Stimulated activated CD8-positive, alpha-beta memory T cell treated with anti-CD3 and anti-CD28 coated beads, Interleukin-2, amount 100 ng/mL, for 1 hour (primary cell): ENCODE data around the gene GATM.

Source experiments
- DNase-seq, 2 donors: peaks; one replicate each; pipeline ENCODE4 v3.0.0-alpha.2; 2020; ENCODE audit warnings: low read depth in 2 of 2

Gene GATM

GRCh38 chr15:45378149-45378912 lies at the start of gene GATM:
Gene GATM (minus strand): TSS chr15:45378544. CDS start chr15:45378453, 91 bp downstream.
- peak in 1 of 2 donors; percentile 18 for DNase-seq

- no peak for DNase-seq
Measured at GRCh38 chr15:45427085-45427484, 48.7 kb upstream of the GATM start.

DNA sequence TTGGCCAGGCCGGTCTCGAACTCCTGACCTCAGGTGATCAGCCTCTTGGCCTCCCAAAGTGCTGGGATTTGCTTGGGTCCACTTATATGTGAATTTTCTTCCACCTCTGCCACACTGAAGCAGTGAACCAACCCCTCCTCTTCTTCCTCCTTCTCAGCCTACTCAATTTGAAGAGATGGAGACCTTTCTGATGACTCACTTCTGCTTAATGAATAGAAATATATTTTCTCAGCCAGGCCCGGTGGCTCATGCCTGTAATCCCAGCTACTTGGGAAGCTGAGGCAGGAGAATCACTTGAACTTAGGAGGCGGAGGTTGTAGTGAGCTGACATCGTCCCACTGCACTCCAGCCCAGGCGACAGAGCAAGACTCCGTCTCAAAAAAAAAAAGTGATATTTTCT lies 46.8 kb upstream of the GATM start:
- no peak for DNase-seq

DNA sequence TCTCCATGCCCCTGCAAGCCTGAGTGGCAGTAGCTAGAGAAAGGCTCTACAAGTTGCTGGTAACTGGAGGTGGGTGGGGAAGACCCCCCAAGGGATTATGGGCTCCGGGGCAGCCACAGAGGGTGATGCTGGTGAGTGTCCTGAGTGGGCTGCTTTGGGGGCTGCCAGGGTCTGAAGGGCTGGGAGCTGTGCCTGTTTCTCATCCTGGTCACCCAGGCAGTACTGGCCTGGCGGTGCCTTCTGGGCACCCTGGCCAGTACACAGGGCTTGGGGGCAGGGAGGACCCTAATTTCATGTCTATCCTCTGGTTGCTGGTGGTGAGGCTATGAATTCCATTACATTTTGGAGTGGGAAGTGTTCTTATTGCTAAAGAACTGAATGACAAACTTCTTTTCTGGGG lies 46.1 kb upstream of the GATM start:
- DNase-seq: no peak

DNA sequence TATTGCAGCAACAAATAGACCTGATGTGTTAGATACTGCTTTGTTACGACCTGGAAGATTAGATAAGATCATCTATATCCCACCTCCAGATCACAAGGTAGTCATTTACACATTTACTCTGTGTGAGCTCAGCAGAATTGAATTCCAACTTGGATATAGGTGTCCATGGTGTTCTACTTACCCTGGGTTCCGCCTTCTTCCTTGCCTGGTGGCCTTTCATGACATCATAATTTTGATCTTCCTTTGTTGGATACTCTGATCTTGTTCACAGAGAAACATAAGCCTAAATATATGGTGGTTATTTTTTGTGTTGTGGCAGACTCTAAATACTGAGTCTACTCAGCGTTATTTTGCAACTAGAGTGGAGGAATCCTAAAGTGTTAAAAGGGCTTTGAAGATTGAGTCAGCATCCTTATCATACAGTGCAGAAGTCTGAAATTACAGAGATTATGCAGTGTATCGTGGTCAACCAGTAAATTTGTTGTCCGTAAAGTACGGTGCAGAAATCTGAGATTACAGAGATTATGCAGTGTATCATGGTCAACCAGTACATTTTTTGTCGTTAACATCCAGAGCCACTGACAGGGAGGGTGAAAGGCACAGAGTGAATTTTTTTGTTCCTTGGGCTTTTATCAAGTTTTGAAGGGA lies 39.1 kb upstream of the GATM start:
- DNase-seq: no peak

DNA sequence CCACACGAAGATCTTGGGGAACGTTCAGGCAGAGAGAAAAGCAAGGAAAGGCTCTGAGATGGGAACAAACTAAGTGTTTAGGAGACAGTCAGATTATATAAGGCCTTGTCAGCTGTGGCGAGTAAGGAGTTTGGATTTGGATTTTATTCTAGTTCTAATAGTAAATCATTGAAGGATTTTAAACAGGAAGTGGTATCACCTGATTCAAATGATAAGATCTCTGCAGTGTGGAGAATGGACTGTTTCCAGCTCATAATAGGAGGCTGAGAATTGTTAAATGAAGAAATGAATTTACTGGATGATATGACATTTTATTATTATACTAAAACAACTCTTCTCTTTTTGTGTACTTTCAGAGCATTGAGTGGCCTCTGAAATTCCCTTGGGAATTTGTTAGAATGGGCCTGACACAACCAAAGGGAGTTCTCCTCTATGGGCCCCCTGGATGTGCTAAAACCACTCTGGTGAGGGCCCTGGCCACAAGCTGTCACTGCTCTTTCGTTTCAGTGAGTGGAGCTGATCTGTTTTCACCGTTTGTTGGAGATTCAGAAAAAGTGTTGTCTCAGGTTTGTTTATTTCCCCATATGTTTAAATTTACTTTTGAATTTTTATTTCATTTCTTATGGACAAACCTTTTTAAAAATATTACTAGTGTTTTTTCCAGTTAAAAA lies 36.0 kb upstream of the GATM start:
- no peak for DNase-seq

DNA sequence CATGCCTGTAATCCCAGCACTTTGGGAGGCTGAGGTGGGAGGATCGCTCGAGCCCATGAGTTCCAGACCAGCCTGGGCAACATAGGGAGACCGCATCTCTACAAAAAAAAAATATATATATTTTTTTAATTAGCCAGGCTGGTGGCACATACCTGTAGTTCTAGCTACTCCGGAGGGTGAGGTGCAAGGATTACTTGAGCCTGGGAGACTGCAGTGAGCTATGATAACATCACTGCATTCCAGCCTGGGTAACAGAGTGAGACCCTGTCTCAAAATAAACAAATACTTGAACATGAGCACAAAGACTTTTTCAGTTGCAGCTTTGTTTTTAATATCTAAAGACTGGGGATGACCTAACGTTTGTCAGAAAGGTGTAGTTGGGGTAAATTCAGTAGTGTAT lies 31.3 kb upstream of the GATM start:
- no peak for DNase-seq

DNA sequence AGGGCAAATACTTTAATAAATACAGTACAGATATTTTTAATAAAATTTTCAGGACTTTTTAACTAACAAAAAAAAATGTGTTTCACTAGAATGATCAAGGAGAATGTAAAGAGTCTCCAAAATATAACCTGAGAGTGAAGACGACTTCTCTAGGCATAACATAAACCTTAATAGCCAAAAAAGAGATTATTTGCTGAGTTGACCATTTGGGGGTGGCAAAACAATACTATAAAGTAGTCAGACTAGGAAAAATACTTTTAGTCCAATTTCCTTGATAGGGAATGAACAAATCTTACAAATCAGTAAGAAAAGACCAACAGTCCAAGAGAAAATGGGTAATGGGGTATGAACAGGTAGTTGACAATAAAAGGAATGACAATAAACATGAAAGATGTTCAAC lies 29.4 kb upstream of the GATM start:
- no peak for DNase-seq

DNA sequence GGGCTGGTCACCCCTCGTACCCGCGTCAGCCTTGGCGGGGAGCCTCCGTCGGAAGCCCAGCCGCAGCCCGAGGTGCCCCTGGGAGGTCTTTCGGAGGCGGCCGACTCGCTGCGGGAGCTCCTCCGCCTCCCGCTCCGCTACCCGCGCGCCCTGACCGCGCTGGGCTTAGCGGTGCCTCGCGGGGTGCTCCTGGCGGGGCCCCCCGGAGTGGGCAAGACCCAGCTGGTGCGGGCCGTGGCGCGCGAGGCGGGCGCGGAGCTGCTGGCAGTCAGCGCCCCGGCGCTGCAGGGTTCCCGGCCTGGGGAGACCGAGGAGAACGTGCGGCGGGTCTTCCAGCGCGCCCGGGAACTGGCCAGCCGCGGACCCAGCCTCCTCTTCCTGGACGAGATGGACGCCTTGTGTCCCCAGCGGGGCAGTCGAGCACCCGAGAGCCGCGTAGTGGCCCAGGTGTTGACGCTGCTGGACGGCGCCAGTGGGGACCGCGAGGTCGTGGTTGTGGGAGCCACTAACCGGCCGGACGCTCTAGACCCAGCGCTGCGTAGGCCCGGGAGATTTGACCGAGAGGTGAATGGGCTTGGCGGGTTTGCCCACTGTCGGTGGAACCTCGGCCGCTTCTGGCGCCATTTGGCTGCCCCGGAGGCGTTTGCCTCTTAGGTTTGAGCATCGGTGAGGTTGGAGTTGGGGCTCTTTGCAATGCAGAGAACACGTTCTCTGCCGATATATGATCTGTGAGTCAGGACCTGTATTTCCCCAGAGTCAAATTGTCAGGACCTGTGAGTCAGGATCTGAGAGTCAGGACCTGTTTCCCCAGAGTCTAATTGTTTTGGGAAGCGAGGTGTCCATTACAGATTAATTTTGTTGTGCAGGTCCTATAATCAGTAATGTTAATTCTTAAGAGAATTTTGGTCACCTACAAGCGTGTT lies 24.9 kb upstream of the GATM start:
- DNase-seq: no peak

- peak; percentile 89 to 92 for DNase-seq
Measured at GRCh38 chr15:45402162-45402954, 24.0 kb upstream of the GATM start.

GRCh38 chr15:45401665-45402161 lies 23.4 kb upstream of the GATM start:
- no peak for DNase-seq

DNA sequence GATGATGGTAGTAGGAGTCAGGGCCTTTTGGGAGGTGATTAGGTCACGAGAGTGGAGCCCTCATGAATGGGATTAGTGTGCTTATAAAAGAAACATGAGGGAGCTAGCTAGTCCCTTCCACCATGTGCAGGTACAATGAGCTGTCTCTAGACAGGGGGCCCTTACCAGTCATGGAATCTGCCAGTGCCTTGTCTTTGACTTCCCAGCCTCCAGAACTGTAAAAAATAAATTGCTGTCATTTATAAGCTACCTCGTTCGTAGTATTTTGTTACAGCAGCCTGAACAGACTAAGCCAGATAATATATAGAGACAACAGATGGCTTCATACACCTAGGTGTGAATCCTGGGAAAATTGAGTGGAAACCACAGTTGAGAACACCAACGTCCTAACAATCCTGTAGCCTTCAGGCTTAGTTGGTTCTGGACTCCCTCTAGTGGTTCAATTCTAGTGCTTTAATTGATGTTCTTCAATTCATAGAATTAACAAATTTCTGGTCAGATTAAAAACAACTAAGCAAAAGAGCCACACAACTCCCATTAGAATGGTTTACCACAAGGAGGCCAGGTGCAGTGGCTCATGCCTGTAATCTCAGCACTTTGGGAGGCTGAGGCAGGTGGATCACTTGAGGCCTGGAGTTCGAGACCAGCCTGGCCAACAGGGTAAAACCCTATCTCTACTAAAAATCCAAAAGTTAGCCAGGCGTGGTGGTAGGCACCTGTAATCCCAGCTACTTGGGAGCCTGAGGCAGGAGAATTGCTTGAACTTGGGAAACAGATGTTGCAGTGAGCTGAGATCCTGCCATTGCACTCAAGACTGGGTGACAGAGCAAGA lies 21.3 kb upstream of the GATM start:
- no peak for DNase-seq

DNA sequence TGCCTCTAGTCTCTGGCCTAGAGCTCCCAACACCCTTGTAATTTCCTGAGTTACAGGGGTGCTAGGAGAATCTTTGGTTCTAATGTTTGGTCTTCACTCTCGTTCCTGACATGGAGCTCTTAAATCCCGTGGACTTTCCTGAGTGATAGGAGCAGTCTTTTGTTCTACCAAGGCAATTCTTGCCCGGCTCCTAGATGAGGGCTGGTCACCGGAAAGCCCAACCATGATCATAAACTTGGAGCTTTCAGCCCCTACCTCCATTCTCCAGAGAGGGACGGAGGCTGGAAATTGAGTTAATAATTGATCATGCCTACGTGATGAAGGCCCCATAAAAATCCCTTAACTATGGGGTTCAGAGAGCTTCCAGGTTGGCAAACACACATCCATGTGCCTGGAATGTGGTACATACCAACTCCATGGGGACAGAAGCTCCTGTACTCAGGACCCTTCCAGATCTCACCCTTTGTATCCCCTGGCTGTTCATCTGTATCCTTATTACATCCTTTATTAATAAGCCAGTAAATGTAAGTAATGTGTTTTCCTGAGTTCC lies 18.8 kb upstream of the GATM start:
- DNase-seq: no peak

GRCh38 chr15:45395943-45396342 lies 17.6 kb upstream of the GATM start:
- DNase-seq: no peak

GRCh38 chr15:45394681-45395080 lies 16.3 kb upstream of the GATM start:
- DNase-seq: no peak

DNA sequence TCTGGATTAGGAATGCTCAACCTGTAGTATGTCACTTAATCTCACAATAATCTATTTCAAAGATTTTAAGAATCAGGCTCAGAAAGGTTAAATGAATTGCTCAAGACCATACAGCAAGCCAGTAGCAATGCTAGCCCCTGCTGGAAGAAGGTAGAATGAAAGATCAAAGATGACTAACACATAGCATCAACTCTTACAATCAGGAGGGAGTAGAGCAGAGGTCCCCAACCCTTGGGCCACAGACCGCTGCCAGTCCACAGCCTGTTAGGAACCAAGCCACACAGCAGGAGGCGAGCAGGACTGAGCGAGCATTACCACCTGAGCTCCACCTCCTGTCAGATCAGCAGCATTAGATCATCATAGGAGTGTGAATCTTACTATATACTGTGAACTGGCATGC lies 15.5 kb upstream of the GATM start:
- DNase-seq: no peak

- no peak for DNase-seq
Measured at GRCh38 chr15:45392584-45392855, 14.2 kb upstream of the GATM start.

- no peak for DNase-seq
Measured at GRCh38 chr15:45391746-45392583, 13.6 kb upstream of the GATM start.

GRCh38 chr15:45389351-45389750 lies 11.0 kb upstream of the GATM start:
- no peak for DNase-seq
